Right cardiac atrium (tissue), 5 donors: ENCODE data around the gene GLB1L. TPM values are rescaled to one million over a fixed set of nuclear protein-coding genes. Genes with fewer than 3 reads are reported as not detected.
A peak's percentile ranks its signal among the peaks of the same experiment; 100 is the strongest.
"Not testable (repeated sequence)": the region's sequence is repeated elsewhere in the genome, so short reads cannot be mapped to it uniquely, and the experiment has no call there.

ENCODE experiments used
- ATAC-seq, 2 donors: fragments of 200-7000 bp; cut with Tn5 transposase; one replicate each; pipeline versions ENCODE4 v1.8.0 to v1.9.1; 2020; ENCODE audit warnings: moderate library complexity in 2 of 2, mild to moderate bottlenecking in 1 of 2
- DNase-seq, 3 donors: peaks; one replicate each; pipeline ENCODE4 v3.0.0-alpha.2; 2020
- H3K27ac ChIP-seq: one replicate; pipeline ENCODE4 v1.5.1; 2013; ENCODE audit warnings: mild to moderate bottlenecking, low read length, control low read depth, moderate library complexity
- H3K27me3 ChIP-seq: one replicate; pipeline ENCODE4 v1.6.1; 2013; ENCODE audit not compliant: control insufficient read depth, insufficient read depth
- H3K4me1 ChIP-seq: one replicate; pipeline ENCODE4 v1.6.1; 2013; ENCODE audit warnings: low read length; ENCODE audit not compliant: control insufficient read depth, insufficient read depth
- H3K4me3 ChIP-seq: one replicate; pipeline ENCODE4 v1.5.1; 2013; ENCODE audit warnings: low read length, control low read depth
- H3K9me3 ChIP-seq: one replicate; pipeline ENCODE4 v1.6.1; 2013; ENCODE audit warnings: low read length; ENCODE audit not compliant: control insufficient read depth
- WGBS: extraction: QIAGEN DNeasy Blood & Tissue Kit; methylation state at CpG from one replicate; pipeline ENCODE4 v1.1.7; 2013; 5-methylcytosine and 5-hydroxymethylcytosine counted together
- intact Hi-C, 4 donors: fragments of 100-400 bp; cut with DNase I; formaldehyde crosslinking; loops; one replicate each; pipeline versions ENCODE4 v1.11.0 to v1.14.0; 2022 to 2023
- polyA plus RNA-seq: library from polyadenylated mRNA; stranded (reverse); fragments of 200-250 nt; gene quantifications from one replicate; pipeline ENCODE4 v1.2.3, GENCODE V29; 2013
- total RNA-seq, 4 donors: library from RNA; stranded (reverse); fragmentation: NEBNext Ultra II Directional; extraction: Animal tissue kit (Norgen Biotek cat#: 25700); gene quantifications; one replicate each; pipeline ENCODE4 v1.2.1, GENCODE V29; 2021
- donor health status: healthy with polysubstance abuse.
- donor health status: DM: no; HTN: yes; CAD: no.
- donor health status: DM: no; HTN: no; CAD: no.
- donor health status: DM: no; HTN: yes; CAD: no; lungs with severe emphysema.
- donor health status: DM: yes; HTN: yes; CAD: no.

Gene GLB1L
- total and polyA plus RNA-seq, 5 donors, result 2.7 to 3.8 (median 3.1) TPM

GRCh38 chr2:219270055-219270372, 24.8 kb upstream of the GLB1L start:
- no peak for DNase-seq
- Histone ChIP-seq H3K27me3 (no peaks in the 10 kb centered on the region), H3K4me3 (no peak overlapping the region), H3K9me3 (no peaks in the 10 kb centered on the region), H3K27ac (no peak overlapping the region), H3K4me1 (peaks cover 7% of the 10 kb centered on the region)
- ATAC-seq, result no peak
- 90% methylated on average over 5 of the region's 5 CpGs for WGBS
- intact Hi-C loops, result no loop called here

- intact Hi-C loops, result no loop called here
- 51% methylated on average over 8 of the region's 8 CpGs for WGBS
- no peak overlapping the region for H3K27ac ChIP-seq
- DNase-seq (peak in 2 of 3 donors; percentile 48 to 58), ATAC-seq (peak in 1 of 2 donors; percentile 43)
- no peaks in the 10 kb centered on the region for H3K9me3 ChIP-seq
- peaks cover 7% of the 10 kb centered on the region for H3K4me1 ChIP-seq
- H3K4me3 ChIP-seq, result no peak overlapping the region
- no peaks in the 10 kb centered on the region for H3K27me3 ChIP-seq
These were observed 24.3 kb upstream of the GLB1L start for GRCh38 chr2:219269362-219270054.

- intact Hi-C loops, result no loop called here
- 87% methylated on average over 2 of the region's 2 CpGs for WGBS
- Histone ChIP-seq H3K27me3 (no peaks in the 10 kb centered on the region), H3K27ac (no peak overlapping the region), H3K4me3 (no peak overlapping the region), H3K9me3 (no peaks in the 10 kb centered on the region), H3K4me1 (no peaks in the 10 kb centered on the region)
- ATAC-seq (no peak), DNase-seq (no peak)
These were observed 23.1 kb upstream of the GLB1L start for GRCh38 chr2:219268294-219268693.

GRCh38 chr2:219266886-219267285, 21.6 kb upstream of the GLB1L start:
- 81% methylated on average over 1 of the region's 1 CpG for WGBS
- Histone ChIP-seq H3K4me3 (no peak overlapping the region), H3K9me3 (no peaks in the 10 kb centered on the region), H3K27me3 (no peaks in the 10 kb centered on the region), H3K27ac (no peak overlapping the region), H3K4me1 (no peaks in the 10 kb centered on the region)
- DNase-seq (no peak), ATAC-seq (no peak)
- intact Hi-C loops, result no loop called here

- peak in 1 of 3 donors; percentile 25 for DNase-seq
- 71% methylated on average over 5 of the region's 5 CpGs for WGBS
- intact Hi-C loops, result no loop called here
- Histone ChIP-seq H3K27me3 (no peaks in the 10 kb centered on the region), H3K4me1 (no peaks in the 10 kb centered on the region), H3K4me3 (no peak overlapping the region), H3K27ac (no peak overlapping the region), H3K9me3 (no peaks in the 10 kb centered on the region)
- ATAC-seq, result peak in 1 of 2 donors; percentile 28
These were observed 21.0 kb upstream of the GLB1L start for GRCh38 chr2:219266232-219266631.

- H3K9me3 ChIP-seq, result no peaks in the 10 kb centered on the region
- WGBS, result 43% methylated on average over 5 of the region's 5 CpGs
- intact Hi-C loops, result no loop called here
- no peaks in the 10 kb centered on the region for H3K4me1 ChIP-seq
- ATAC-seq (no peak), DNase-seq (no peak)
- no peaks in the 10 kb centered on the region for H3K27me3 ChIP-seq
- no peak overlapping the region for H3K4me3 ChIP-seq
- no peak overlapping the region for H3K27ac ChIP-seq
These were observed 16.0 kb upstream of the GLB1L start for GRCh38 chr2:219261024-219261855.

GRCh38 chr2:219258942-219259341, 13.7 kb upstream of the GLB1L start:
- intact Hi-C loops, H3K4me1 ChIP-seq, DNase-seq, H3K27me3 ChIP-seq, ATAC-seq, H3K9me3 ChIP-seq, H3K27ac ChIP-seq, H3K4me3 ChIP-seq: not testable (repeated sequence)
- WGBS, result 87% methylated on average over 10 of the region's 10 CpGs

- Histone ChIP-seq H3K9me3 (no peaks in the 10 kb centered on the region), H3K4me3 (peak overlapping the region; percentile 56), H3K27ac (no peak overlapping the region), H3K27me3 (no peaks in the 10 kb centered on the region), H3K4me1 (peaks cover 5% of the 10 kb centered on the region)
- WGBS, result 16% methylated on average over 12 of the region's 12 CpGs
- DNase-seq, result no peak
- intact Hi-C loops, result no loop called here
- peak in 1 of 2 donors; percentile 22 for ATAC-seq
These were observed 9.5 kb upstream of the GLB1L start for GRCh38 chr2:219254590-219255201.

GRCh38 chr2:219253753-219254589, 8.7 kb upstream of the GLB1L start, which contains the start of gene TUBA4A:
Gene TUBA4A (minus strand): TSS chr2:219253918. CDS start chr2:219253858, 60 bp downstream.
- ATAC-seq, result peak; percentile 93 to 94
- intact Hi-C loops, result no loop called here
- WGBS, result under 1% methylated on average over 76 of the region's 76 CpGs
- no peaks in the 10 kb centered on the region for H3K9me3 ChIP-seq
- H3K27ac ChIP-seq, result peak within 1 kb of the TSS; percentile 50
- H3K27me3 ChIP-seq, result no peaks in the 10 kb centered on the region
- H3K4me3 ChIP-seq, result peak within 1 kb of the TSS; percentile 56
- H3K4me1 ChIP-seq, result peaks cover 12% of the 10 kb centered on the region
- peak; percentile 89 to 96 (median 95) for DNase-seq

- H3K4me3 ChIP-seq, result peak within 1 kb of the TSS; percentile 56
- intact Hi-C loops, result no loop called here
These were observed 7.9 kb upstream of the GLB1L start, which contains the start of gene TUBA4B for GRCh38 chr2:219252900-219253752. Gene TUBA4B (plus strand): TSS chr2:219253243. CDS start chr2:219253408, 165 bp downstream.

More at GRCh38 chr2:219252900-219253752, 7.9 kb upstream of the GLB1L start, which contains the start of gene TUBA4B:
- H3K27ac ChIP-seq, result peak within 1 kb of the TSS; percentile 50
- 1% methylated on average over 49 of the region's 49 CpGs for WGBS
- H3K9me3 ChIP-seq, result no peaks in the 10 kb centered on the region
- H3K4me1 ChIP-seq, result peaks cover 12% of the 10 kb centered on the region
- peak; percentile 46 to 79 (median 73) for DNase-seq
- H3K27me3 ChIP-seq, result no peaks in the 10 kb centered on the region
- ATAC-seq, result peak; percentile 35 to 43
